OCI-M1 (cell line): ENCODE data around the gene ARCN1.

ENCODE experiments used
- DNase-seq: peaks from one replicate; lab custom pipeline; 2025; lab: John Stamatoyannopoulos, UW

The ARCN1 gene

GRCh38 chr11:118572061-118572980 lies at the start of gene ARCN1:
Gene ARCN1 (plus strand): TSS chr11:118572409. CDS start chr11:118572548, 139 bp downstream.
- DNase-seq, result peak; percentile 94

GRCh38 chr11:118522571-118523072 lies 49.6 kb upstream of the ARCN1 start:
- peak; percentile 27 for DNase-seq

- no peak for DNase-seq
Measured at GRCh38 chr11:118524356-118524755, 47.9 kb upstream of the ARCN1 start.

DNA sequence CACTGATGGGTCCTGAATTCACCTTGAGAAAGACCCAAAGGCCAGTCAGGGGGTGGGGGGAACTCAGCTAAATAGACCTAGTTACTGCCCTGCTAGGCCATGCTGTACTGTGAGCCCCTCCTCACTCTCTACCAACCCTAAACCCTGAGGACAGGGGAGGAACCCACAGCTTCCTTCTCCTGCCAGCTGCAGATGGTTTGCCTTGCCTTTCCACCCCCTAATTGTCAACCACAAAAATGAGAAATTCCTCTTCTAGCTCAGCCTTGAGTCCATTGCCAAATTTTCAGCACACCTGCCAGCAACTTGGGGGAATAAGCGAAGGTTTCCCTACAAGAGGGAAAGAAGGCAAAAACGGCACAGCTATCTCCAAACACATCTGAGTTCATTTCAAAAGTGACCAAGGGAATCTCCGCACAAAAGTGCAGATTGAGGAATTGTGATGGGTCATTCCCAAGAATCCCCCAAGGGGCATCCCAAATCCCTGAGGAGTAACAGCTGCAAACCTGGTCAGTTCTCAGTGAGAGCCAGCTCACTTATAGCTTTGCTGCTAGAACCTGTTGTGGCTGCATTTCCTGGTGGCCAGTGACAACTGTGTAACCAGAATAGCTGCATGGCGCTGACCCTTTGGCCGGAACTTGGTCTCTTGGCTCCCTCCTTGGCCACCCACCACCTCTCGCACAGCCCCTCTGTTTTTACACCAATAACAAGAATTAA lies 47.3 kb upstream of the ARCN1 start:
- DNase-seq, result no peak

DNA sequence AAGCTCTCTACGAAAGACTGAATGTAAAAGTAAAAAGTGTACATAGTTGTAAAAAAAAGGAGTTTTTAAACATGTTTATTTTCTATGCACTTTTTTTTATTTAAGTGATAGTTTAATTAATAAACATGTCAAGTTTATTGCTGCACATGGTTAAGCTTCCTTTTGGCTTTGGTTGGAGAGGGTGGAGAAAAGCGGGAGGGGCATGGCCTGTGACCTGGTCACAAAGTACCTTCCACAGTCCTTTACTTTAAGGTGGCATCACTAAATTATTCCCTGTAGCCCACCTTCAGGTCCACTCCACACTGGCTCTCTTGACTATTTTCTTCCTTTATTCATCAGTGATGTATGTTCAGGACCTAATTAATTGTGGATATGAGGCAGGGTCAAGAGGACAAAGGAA lies 45.5 kb upstream of the ARCN1 start:
- no peak for DNase-seq

DNA sequence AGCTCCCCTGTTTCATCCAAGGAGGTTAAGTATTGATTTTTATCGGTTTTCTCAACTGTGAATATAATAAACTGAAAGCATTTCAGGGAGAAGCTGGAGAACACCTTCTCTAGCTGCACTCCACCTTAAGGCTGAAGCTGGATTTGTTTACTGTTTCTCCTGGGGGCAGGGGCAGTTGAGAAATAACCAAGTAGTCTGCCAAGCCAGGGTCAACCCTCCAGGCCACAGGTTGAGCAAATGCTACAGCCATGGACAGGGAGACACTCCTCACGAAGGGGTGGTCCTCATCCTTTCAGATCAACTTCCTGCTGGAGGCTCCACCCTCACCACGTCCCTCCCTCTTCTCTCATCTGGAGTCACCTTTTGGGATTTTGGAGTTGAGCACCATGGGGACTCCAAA lies 45.1 kb upstream of the ARCN1 start, which contains the start of gene TTC36:
Gene TTC36 (plus strand): TSS at position 366 of the 400 bp plus-strand sequence. CDS start 21 bp downstream, at position 387.
- no peak for DNase-seq

DNA sequence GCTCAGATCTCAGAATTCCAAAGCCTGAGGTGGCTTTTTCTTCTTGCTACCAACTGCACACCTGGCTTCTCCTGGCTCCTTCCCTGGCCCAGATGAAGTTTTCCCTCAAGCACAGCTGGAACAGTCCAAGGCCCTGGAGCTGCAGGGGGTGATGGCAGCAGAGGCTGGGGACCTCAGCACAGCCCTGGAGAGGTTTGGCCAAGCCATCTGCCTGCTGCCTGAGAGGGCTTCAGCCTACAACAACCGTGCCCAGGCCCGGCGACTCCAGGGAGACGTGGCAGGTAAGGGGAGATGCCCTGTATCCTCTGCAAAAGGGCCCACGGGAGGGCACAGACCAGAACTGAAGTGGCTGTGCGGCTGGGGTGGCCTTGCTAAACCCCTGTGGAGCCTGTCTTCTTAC lies 43.7 kb upstream of the ARCN1 start:
- DNase-seq, result no peak

DNA sequence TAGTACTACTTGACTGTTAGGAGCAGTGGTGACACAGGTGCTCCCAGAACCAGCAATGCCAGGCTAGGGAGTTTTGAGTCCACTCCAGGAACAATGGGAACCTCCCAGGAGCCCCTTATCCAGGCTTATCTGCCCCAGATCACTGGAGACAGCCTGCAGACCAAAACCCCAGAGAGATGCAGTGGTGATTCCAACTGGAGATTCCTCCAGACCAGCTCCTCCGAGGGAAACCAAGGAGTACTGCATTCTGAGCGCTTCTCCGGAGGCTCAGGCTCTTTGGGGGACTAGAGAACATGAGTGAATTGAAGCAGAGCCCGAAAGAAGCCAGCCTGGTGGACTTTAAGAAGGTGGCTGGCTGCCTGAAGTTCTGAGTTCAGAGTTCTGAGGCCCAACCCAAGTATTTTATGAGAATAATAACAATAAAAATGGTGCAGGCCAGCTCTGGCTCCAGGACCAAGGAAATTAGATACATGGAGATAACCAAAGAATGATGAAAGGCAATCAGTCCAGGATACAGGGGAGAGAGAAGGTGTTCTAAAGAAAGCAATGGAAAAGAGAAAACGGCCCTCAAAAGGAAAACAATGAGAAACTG lies 42.5 kb upstream of the ARCN1 start:
- DNase-seq, result no peak

GRCh38 chr11:118530180-118530682 lies 42.0 kb upstream of the ARCN1 start:
- peak; percentile 39 for DNase-seq

DNA sequence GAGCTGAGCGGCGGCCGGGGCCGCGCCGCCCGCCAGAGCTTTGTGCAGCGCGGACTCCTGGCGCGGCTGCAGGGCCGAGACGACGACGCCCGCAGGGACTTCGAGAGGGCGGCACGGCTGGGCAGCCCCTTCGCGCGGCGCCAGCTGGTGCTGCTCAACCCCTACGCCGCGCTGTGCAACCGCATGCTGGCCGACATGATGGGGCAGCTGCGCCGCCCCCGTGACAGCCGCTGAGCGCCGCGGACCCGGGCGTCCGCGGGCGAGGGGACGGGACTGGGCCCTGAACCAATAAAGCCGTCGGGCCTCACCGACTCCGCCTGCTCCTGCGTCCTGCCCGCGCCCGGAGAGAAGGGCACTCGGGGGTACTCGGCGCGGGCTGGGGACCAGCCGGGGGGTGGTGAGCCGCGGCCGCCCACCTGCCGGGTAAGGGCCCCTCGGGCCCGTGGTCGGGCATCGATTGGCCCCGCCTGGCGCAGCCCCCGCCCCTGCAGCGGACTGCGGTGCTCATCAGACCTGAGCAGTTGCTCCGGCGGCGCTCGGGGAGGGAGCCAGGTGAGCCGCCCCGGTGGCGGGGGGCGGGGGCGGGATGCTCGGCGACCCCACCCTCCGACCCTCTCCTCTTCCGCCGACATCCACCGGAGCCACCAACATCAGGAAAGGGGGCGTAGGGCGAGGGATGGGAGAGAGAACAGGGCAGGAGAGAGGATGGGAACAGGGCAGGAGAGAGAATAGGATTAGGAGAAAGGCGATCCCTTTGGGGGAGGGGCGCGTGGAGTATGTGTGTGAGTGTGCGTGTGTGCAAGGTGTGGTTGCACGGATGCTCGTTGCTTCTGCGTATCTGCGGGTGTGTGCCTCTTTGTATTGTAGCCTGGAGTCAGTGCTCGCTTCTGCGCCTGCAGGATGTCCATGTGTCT lies 41.3 kb upstream of the ARCN1 start, which contains the start of gene TMEM25:
Gene TMEM25 (plus strand): TSS at position 510 of the 914 bp plus-strand sequence. CDS start 610 bp downstream, outside the sequence.
- DNase-seq, result peak; percentile 78

- no peak for DNase-seq
Measured at GRCh38 chr11:118531597-118532084, 40.6 kb upstream of the ARCN1 start.

DNA sequence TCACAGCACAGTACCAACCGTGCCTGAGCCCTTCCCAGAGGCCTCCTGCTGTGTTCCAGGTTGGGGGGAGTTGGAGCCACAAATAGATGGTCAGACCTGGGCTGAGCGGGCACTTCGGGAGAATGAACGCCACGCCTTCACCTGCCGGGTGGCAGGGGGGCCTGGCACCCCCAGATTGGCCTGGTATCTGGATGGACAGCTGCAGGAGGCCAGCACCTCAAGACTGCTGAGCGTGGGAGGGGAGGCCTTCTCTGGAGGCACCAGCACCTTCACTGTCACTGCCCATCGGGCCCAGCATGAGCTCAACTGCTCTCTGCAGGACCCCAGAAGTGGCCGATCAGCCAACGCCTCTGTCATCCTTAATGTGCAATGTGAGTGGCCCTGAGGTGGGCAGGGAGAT lies 40.1 kb upstream of the ARCN1 start:
- DNase-seq, result no peak

GRCh38 chr11:118532852-118533768 lies 39.1 kb upstream of the ARCN1 start:
- no peak for DNase-seq

DNA sequence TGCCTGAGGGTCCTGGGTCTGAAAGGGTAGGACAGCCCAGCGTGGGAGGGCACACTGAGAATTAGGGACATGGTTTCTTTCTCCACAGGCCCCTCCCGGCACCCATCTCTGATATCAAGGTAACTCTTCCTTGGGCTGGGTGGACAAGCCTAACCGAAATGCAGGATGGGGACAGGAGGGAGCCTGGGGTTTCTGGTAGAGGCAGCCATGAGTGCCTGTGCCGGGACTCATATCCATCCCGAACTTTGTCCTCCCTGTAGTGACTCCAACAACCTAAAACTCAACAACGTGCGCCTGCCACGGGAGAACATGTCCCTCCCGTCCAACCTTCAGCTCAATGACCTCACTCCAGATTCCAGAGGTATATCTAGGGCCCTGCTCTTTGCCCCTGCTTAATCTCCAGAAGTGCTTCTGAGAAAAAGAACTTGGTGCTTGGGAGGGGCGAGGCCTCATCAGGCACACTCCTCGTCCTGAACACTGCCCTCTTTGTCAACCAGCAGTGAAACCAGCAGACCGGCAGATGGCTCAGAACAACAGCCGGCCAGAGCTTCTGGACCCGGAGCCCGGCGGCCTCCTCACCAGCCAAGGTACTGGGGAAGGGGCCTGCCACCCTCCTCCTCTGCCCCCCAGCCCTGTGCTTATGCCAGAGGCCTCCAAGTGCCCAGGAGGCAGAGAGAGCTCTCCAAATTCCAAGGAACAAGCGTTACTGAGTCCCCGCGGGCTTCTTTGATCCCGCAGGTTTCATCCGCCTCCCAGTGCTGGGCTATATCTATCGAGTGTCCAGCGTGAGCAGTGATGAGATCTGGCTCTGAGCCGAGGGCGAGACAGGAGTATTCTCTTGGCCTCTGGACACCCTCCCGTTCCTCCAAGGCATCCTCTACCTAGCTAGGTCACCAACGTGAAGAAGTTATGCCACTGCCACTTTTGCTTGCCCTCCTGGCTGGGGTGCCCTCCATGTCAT lies 38.2 kb upstream of the ARCN1 start:
- peak; percentile 24 for DNase-seq

DNA sequence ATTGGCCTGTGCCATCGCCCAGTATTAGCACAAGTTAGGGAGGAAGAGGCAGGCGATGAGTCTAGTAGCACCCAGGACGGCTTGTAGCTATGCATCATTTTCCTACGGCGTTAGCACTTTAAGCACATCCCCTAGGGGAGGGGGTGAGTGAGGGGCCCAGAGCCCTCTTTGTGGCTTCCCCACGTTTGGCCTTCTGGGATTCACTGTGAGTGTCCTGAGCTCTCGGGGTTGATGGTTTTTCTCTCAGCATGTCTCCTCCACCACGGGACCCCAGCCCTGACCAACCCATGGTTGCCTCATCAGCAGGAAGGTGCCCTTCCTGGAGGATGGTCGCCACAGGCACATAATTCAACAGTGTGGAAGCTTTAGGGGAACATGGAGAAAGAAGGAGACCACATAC lies 36.9 kb upstream of the ARCN1 start:
- no peak for DNase-seq

- DNase-seq, result no peak
Measured at GRCh38 chr11:118536726-118537125, 35.5 kb upstream of the ARCN1 start.

GRCh38 chr11:118537409-118537980 lies 34.7 kb upstream of the ARCN1 start:
- DNase-seq, result no peak

- DNase-seq, result no peak
Measured at GRCh38 chr11:118544010-118544646, 28.1 kb upstream of the ARCN1 start.
